Sigmoid colon (tissue), 4 donors: Measurements from ENCODE around the gene BUD13.

Experiments
- CTCF ChIP-seq, 4 experiments: fragments of 450-650 bp in 3 of 4; fragments of 200-600 bp in 1 of 4; IDR thresholded peaks; one replicate each; pipeline ENCODE4 v1.5.1; 2016 to 2019; ENCODE audit warnings: antibody characterized with exemption in 4 of 4, mild to moderate bottlenecking in 3 of 4, moderate library complexity in 2 of 4
- EP300 ChIP-seq, 4 donors: sonication (generic); formaldehyde crosslinking; IDR thresholded peaks; one replicate each; pipeline ENCODE4 v1.6.1; 2017; ENCODE audit warnings: antibody characterized with exemption in 4 of 4
- POLR2A ChIP-seq, 2 donors: fragments of 450-650 bp; IDR thresholded peaks; one replicate each; pipeline ENCODE4 v1.6.1; 2016; ENCODE audit warnings: antibody characterized with exemption in 2 of 2, mild to moderate bottlenecking in 2 of 2, moderate library complexity in 2 of 2
- POLR2AphosphoS5 ChIP-seq, 4 donors: sonication (generic); formaldehyde crosslinking; IDR thresholded peaks; one replicate each; pipeline ENCODE4 v1.6.1; 2017; ENCODE audit warnings: antibody characterized with exemption in 4 of 4

DNA sequence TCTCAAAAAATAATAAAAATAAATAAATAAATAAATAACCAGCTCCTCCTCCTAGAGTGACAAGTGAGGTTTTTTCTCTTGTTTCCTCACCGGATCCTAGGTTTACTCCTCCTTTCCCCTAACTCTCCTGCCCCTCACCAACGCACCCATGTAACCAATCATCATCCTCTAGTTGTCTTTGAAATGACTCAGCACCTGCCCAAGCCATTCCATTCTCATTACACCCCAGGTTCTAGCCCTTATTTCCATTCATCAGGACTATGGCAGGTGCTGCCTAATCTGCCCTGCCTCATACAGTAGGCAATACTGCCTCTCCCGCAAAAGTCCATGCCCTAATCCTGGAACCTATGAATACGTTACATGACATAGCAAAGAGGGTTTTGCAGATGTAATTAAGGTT is 60.4 kb downstream of the BUD13 start:
- TF ChIP-seq CTCF (IDR thresholded peaks at IDR 0.05) (no peak), POLR2AphosphoS5 (IDR thresholded peaks at IDR 0.05) (no peak), POLR2A (IDR thresholded peaks at IDR 0.05) (no peak), EP300 (IDR thresholded peaks at IDR 0.05) (no peak)
